H1 (cell line): ENCODE data around the gene AFF2. TPM values are rescaled to one million over a fixed set of nuclear protein-coding genes. Genes with fewer than 3 reads are reported as not detected.

Experiments used
- CTCF ChIA-PET: fragments of 300-600 bp; sonication (Branson Sonifier 250); formaldehyde crosslinking; loops from one replicate; lab custom pipeline; 2021; ENCODE audit not compliant: partially characterized antibody; lab: Charles Lee
- POLR2A ChIA-PET: fragments of 300-600 bp; sonication (Branson Sonifier 250); formaldehyde crosslinking; loops from one replicate; lab custom pipeline; 2021; ENCODE audit warnings: inconsistent platforms; ENCODE audit not compliant: partially characterized antibody; lab: Charles Lee
- DNase-seq, 2 experiments: peaks; one replicate each; pipeline versions ENCODE4 v3.0.0 to v3.0.0-alpha.2; 2010 to 2022; ENCODE audit warnings: low spot score in 2 of 2, low read depth in 1 of 2, mixed read lengths in 1 of 2
- FAIRE-seq: peaks from 2 replicates; lab custom pipeline; 2011; peaks lifted over from hg19 to GRCh38; lab: Jason Lieb, UNC
- H2AFZ ChIP-seq: 2 replicates; pipeline ENCODE4 v1.8.1; 2012; ENCODE audit warnings: low read length, inconsistent platforms
- H2AK5ac ChIP-seq: 2 replicates; pipeline ENCODE4 v1.6.1; 2013; ENCODE audit warnings: low read depth, low read length
- H2BK120ac ChIP-seq: replicated peaks from 2 replicates; pipeline ENCODE3; 2013; ENCODE audit warnings: low read depth, low read length, inconsistent platforms
- H2BK12ac ChIP-seq: 2 replicates; pipeline ENCODE4 v1.6.1; 2013; ENCODE audit warnings: low read depth, low read length
- H2BK15ac ChIP-seq: 2 replicates; pipeline ENCODE4 v1.6.1; 2013; ENCODE audit warnings: low read length
- H2BK20ac ChIP-seq: 2 replicates; pipeline ENCODE4 v1.6.1; 2013; ENCODE audit warnings: low read length
- H2BK5ac ChIP-seq: 2 replicates; pipeline ENCODE4 v1.6.1; 2013; ENCODE audit warnings: low read depth, low read length
- H3K14ac ChIP-seq: 2 replicates; pipeline ENCODE4 v1.6.1; 2013; ENCODE audit warnings: inconsistent platforms; ENCODE audit not compliant: insufficient read length
- H3K18ac ChIP-seq: 2 replicates; pipeline ENCODE4 v1.6.1; 2013; ENCODE audit warnings: low read length; ENCODE audit errors: extremely low read depth
- H3K23ac ChIP-seq: 2 replicates; pipeline ENCODE4 v1.6.1; 2013; ENCODE audit warnings: inconsistent platforms; ENCODE audit not compliant: insufficient read length
- H3K23me2 ChIP-seq: 2 replicates; pipeline ENCODE4 v1.6.1; 2013; ENCODE audit warnings: low read depth, low read length
- H3K27ac ChIP-seq: 2 replicates; pipeline ENCODE4 v1.6.1; 2011; ENCODE audit warnings: low read depth, low read length, inconsistent platforms
- H3K27me3 ChIP-seq, 4 experiments: replicated peaks in 1 of 4; 1 replicate in 1 of 4; 2 replicates in 3 of 4; pipeline versions ENCODE4 v1.6.1 to v1.8.1; 2011 to 2013; ENCODE audit warnings: low read length in 3 of 4, mild to moderate bottlenecking in 3 of 4, inconsistent platforms in 2 of 4, mixed read lengths in 2 of 4, moderate library complexity in 1 of 4; ENCODE audit not compliant: control insufficient read depth in 3 of 4, insufficient read depth in 3 of 4; ENCODE audit errors: extremely low read depth in 1 of 4
- H3K36me3 ChIP-seq, 4 experiments: 2 replicates each; pipeline versions ENCODE4 v1.6.1 to v1.8.1; 2011 to 2013; ENCODE audit warnings: mild to moderate bottlenecking in 4 of 4, low read length in 3 of 4, moderate library complexity in 2 of 4, control low read depth in 1 of 4, inconsistent platforms in 1 of 4; ENCODE audit not compliant: insufficient read depth in 4 of 4, control insufficient read depth in 2 of 4
- H3K4ac ChIP-seq: replicated peaks from 2 replicates; pipeline ENCODE3; 2013; ENCODE audit warnings: low read length, low read depth, mixed read lengths, inconsistent platforms; ENCODE audit not compliant: insufficient read length
- H3K4me1 ChIP-seq, 4 experiments: replicated peaks in 1 of 4; 1 replicate in 1 of 4; 2 replicates in 3 of 4; pipeline versions ENCODE4 v1.6.1 to v1.8.1; 2011 to 2013; ENCODE audit warnings: low read length in 3 of 4, inconsistent platforms in 2 of 4, mixed read lengths in 1 of 4; ENCODE audit not compliant: insufficient read depth in 4 of 4, control insufficient read depth in 3 of 4
- H3K4me2 ChIP-seq, 2 experiments: 2 replicates each; pipeline versions ENCODE4 v1.6.1 to v1.8.1; 2011 to 2013; ENCODE audit warnings: low read depth in 2 of 2, low read length in 2 of 2, control low read depth in 1 of 2, inconsistent platforms in 1 of 2, mild to moderate bottlenecking in 1 of 2; ENCODE audit not compliant: insufficient read depth in 1 of 2
- H3K4me3 ChIP-seq, 4 experiments: fragments of 200-600, 300-600 bp in 1 of 4; sonication (generic), shearing (Covaris generic), sonication (Bioruptor Twin) in 1 of 4; 2 replicates each; pipeline versions ENCODE4 v1.5.1 to v1.8.1; 2011 to 2016; ENCODE audit warnings: low read length in 4 of 4, low read depth in 3 of 4, control low read depth in 2 of 4, inconsistent platforms in 2 of 4, mild to moderate bottlenecking in 2 of 4, mixed read lengths in 1 of 4, moderate library complexity in 1 of 4; ENCODE audit not compliant: insufficient read depth in 2 of 4; ENCODE audit errors: extremely low read depth in 1 of 4
- H3K56ac ChIP-seq: replicated peaks from 2 replicates; pipeline ENCODE3; 2013; ENCODE audit warnings: low read depth, mild to moderate bottlenecking, mixed read lengths, low read length, inconsistent platforms; ENCODE audit not compliant: insufficient read length
- H3K79me1 ChIP-seq: 2 replicates; pipeline ENCODE4 v1.6.1; 2013; ENCODE audit warnings: low read depth, low read length, control low read depth
- H3K79me2 ChIP-seq, 2 experiments: 2 replicates each; pipeline versions ENCODE4 v1.6.1 to v1.8.1; 2012 to 2013; ENCODE audit warnings: low read length in 2 of 2, mild to moderate bottlenecking in 2 of 2, inconsistent platforms in 1 of 2; ENCODE audit not compliant: insufficient read depth in 2 of 2, control insufficient read depth in 1 of 2
- H3K9ac ChIP-seq, 4 experiments: replicated peaks in 1 of 4; 1 replicate in 1 of 4; 2 replicates in 3 of 4; pipeline versions ENCODE4 v1.6.1 to v1.8.1; 2011 to 2013; ENCODE audit warnings: low read depth in 3 of 4, low read length in 3 of 4, control low read depth in 2 of 4, mild to moderate bottlenecking in 2 of 4, moderate library complexity in 2 of 4, inconsistent platforms in 1 of 4; ENCODE audit errors: extremely low read depth in 1 of 4
- H3K9me3 ChIP-seq, 2 experiments: 2 replicates each; pipeline versions ENCODE4 v1.6.1 to v1.8.1; 2012 to 2013; ENCODE audit warnings: mild to moderate bottlenecking in 2 of 2, moderate library complexity in 2 of 2, control low read depth in 1 of 2, inconsistent platforms in 1 of 2, low read depth in 1 of 2, low read length in 1 of 2, mixed read lengths in 1 of 2; ENCODE audit not compliant: insufficient read depth in 2 of 2
- H4K20me1 ChIP-seq, 2 experiments: replicated peaks in 1 of 2; 2 replicates each; pipeline versions ENCODE3 to v1.8.1; 2011 to 2013; ENCODE audit warnings: inconsistent platforms in 2 of 2, low read length in 2 of 2, mild to moderate bottlenecking in 1 of 2; ENCODE audit not compliant: insufficient read depth in 2 of 2, control insufficient read depth in 1 of 2
- H4K5ac ChIP-seq: 2 replicates; pipeline ENCODE4 v1.6.1; 2013; ENCODE audit warnings: low read length, low read depth, mixed read lengths, inconsistent platforms; ENCODE audit not compliant: insufficient read length
- H4K8ac ChIP-seq: 2 replicates; pipeline ENCODE4 v1.8.0; 2013; ENCODE audit warnings: mild to moderate bottlenecking, moderate library complexity, low read length, inconsistent platforms; ENCODE audit not compliant: insufficient read depth; ENCODE audit errors: extremely low read depth
- H4K91ac ChIP-seq: replicated peaks from 2 replicates; pipeline ENCODE3; 2013; ENCODE audit warnings: low read length, mixed read lengths, inconsistent platforms; ENCODE audit not compliant: insufficient read length
- HDAC6 ChIP-seq: IDR thresholded peaks from one replicate; pipeline ENCODE4 v1.7.1; 2012; ENCODE audit warnings: low read depth, mild to moderate bottlenecking, inconsistent platforms, low read length, moderate library complexity
- RXRA ChIP-seq: IDR thresholded peaks from 2 replicates; pipeline ENCODE4 v1.6.1; 2011; ENCODE audit warnings: low read depth, mild to moderate bottlenecking, low read length, moderate library complexity; ENCODE audit not compliant: insufficient read depth
- WGBS, 2 experiments: shearing (Covaris generic) in 1 of 2; methylation state at CpG; one replicate each; pipeline versions ENCODE4 v1.1.6 to v1.1.7; 2013 to 2015; ENCODE audit warnings: low lambda C conversion rate in 2 of 2, mixed read lengths in 2 of 2, inconsistent platforms in 1 of 2, low coverage in 1 of 2, missing lambda C conversion rate in 1 of 2; ENCODE audit not compliant: insufficient replicate concordance in 2 of 2, insufficient coverage in 1 of 2, insufficient read length in 1 of 2; ENCODE audit errors: extremely low coverage in 1 of 2, missing lambda C conversion rate in 1 of 2; 5-methylcytosine and 5-hydroxymethylcytosine counted together
- polyA plus RNA-seq, 7 experiments: library from polyadenylated mRNA; depleted of rRNA in 3 of 7; stranded (reverse) in 5 of 7; unstranded in 2 of 7; fragments of >200 nt in 5 of 7; fragments of 200-250 nt in 2 of 7; gene quantifications; 1 replicate in 5 of 7; 2 replicates in 1 of 7; 4 replicates in 1 of 7; pipeline versions ENCODE4 v1.2.1 to v1.2.3, GENCODE V29; 2011 to 2013; ENCODE audit warnings: missing spikeins in 2 of 7, mixed read lengths in 2 of 7
- total RNA-seq: library from RNA; stranded (reverse); fragmentation: NEBNext Ultra II Directional; extraction: Animal tissue kit (Norgen Biotek cat#: 25700); gene quantifications from 2 replicates; pipeline ENCODE4 v1.2.1, GENCODE V29; 2021

AFF2 gene
- total and polyA plus RNA-seq, 2 of the 8 experiments (the other 6 are each of a cell fraction or from before 2014, with no cell fraction given): 2.0 to 7.3 TPM

DNA sequence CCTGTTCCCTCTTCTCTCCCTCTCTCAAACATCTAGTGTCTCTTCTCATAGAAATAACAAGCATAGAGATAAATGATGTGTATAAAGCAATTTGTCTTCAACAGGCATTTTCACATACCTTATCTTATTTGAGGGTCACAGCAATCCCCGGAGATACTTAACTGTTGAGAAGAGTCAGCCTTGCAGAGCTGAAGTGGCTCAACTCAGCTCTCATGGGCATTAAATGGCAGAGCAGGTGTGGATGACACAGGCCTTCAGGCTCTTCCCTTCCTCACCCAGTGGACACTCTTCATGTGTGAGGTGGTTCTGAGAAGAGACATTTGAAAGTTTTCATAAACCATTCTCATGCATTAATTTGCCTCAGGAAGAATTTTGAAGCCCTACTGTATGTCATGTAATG, 134.2 kb downstream of the AFF2 start:
- DNase-seq: no peak
- Histone ChIP-seq H3K4me1 (no peaks in the 10 kb centered on the region), H2BK120ac (no peak overlapping the region), H3K56ac (no peak overlapping the region), H2AK5ac (no peak overlapping the region), H3K4ac (no peak overlapping the region), H3K79me2 (no peaks in the 10 kb centered on the region), H3K14ac (no peak overlapping the region), H3K9me3 (no peaks in the 10 kb centered on the region), H3K18ac (no peak overlapping the region), H3K23me2 (no peaks in the 10 kb centered on the region), H2BK5ac (no peak overlapping the region), H3K23ac (no peak overlapping the region), H3K27ac (no peak overlapping the region), H4K91ac (no peak overlapping the region)
- POLR2A ChIA-PET: no interaction called here
- no peak for TF ChIP-seq HDAC6
- TF ChIP-seq RXRA: no peak
- TF ChIP-seq, all 59 proteins: peak for 0
- Histone ChIP-seq H3K9ac (no peak overlapping the region), H2BK12ac (no peak overlapping the region), H2BK15ac (no peak overlapping the region), H2AFZ (no peak overlapping the region), H3K79me1 (no peaks in the 10 kb centered on the region), H3K27me3 (no peaks in the 10 kb centered on the region), H4K20me1 (no peaks in the 10 kb centered on the region), H4K8ac (no peak overlapping the region), H3K4me2 (no peak overlapping the region), H3K4me3 (no peak overlapping the region), H4K5ac (no peak overlapping the region), H2BK20ac (no peak overlapping the region), H3K36me3 (no peaks in the 10 kb centered on the region)
- no peak for FAIRE-seq
- CTCF ChIA-PET: no interaction called here
- 92% methylated on average over 1 of the region's 1 CpG; no CpG with 5 or more reads in 1 of the 2 experiments for WGBS, 2 experiments
